Esophagus (tissue), 2 donors: Measurements from ENCODE around the gene ZNF493. TPM values are rescaled to one million over a fixed set of nuclear protein-coding genes. Genes with fewer than 3 reads are reported as not detected.

Experiments used
- H3K27ac ChIP-seq, 2 donors: one replicate each; pipeline ENCODE4 v1.5.1; 2013; ENCODE audit warnings: low read depth in 2 of 2, mild to moderate bottlenecking in 2 of 2, inconsistent platforms in 1 of 2, low read length in 1 of 2, moderate library complexity in 1 of 2
- H3K27me3 ChIP-seq, 2 donors: one replicate each; pipeline ENCODE4 v1.6.1; 2013; ENCODE audit warnings: low read length in 2 of 2, control low read depth in 1 of 2, mild to moderate bottlenecking in 1 of 2; ENCODE audit not compliant: insufficient read depth in 2 of 2, control insufficient read depth in 1 of 2
- H3K36me3 ChIP-seq, 2 donors: one replicate each; pipeline ENCODE4 v1.6.1; 2013; ENCODE audit warnings: low read length in 1 of 2; ENCODE audit not compliant: control insufficient read depth in 2 of 2, insufficient read depth in 2 of 2
- H3K4me1 ChIP-seq, 2 donors: one replicate each; pipeline ENCODE4 v1.6.1; 2013; ENCODE audit warnings: low read length in 1 of 2; ENCODE audit not compliant: control insufficient read depth in 2 of 2, insufficient read depth in 2 of 2
- H3K4me3 ChIP-seq, 2 donors: one replicate each; pipeline ENCODE4 v1.5.1; 2013; ENCODE audit warnings: low read length in 2 of 2, mild to moderate bottlenecking in 2 of 2, low read depth in 1 of 2, moderate library complexity in 1 of 2
- H3K9me3 ChIP-seq, 2 donors: one replicate each; pipeline ENCODE4 v1.6.1; 2013; ENCODE audit warnings: mild to moderate bottlenecking in 2 of 2, low read depth in 1 of 2, low read length in 1 of 2, moderate library complexity in 1 of 2; ENCODE audit not compliant: control insufficient read depth in 2 of 2, insufficient read depth in 1 of 2
- WGBS, 2 donors: extraction: QIAGEN DNeasy Blood & Tissue Kit; methylation state at CpG; one replicate each; pipeline ENCODE4 v1.1.7; 2013; 5-methylcytosine and 5-hydroxymethylcytosine counted together
- polyA plus RNA-seq, 2 donors: library from polyadenylated mRNA; stranded (reverse); fragments of 200-250 nt; gene quantifications; one replicate each; pipeline ENCODE4 v1.2.3, GENCODE V29; 2013
- donor health status: healthy with polysubstance abuse.
- donor health status: Bipolar disorder and iron deficiency.

The ZNF493 gene
- polyA plus RNA-seq, 2 donors: 2.2 to 5.8 TPM

DNA sequence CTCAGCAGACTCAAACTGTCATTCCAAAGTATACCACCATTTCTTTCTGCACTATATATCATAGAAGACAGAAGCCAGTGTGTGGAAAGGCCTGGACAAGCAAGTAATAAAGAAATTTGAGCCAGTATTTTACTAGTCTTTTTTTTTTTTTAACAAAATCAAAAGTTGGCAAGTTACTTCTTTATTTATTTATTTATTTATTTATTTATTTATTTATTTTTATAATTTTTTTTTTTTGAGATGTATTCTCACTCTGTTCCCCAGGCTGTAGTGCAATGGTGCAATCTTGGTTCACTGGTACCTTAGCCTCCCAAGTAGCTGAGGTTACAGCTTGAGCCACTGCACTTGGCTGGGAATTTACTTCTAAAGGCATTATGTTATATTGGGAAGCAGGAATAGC is 25.3 kb downstream of the ZNF493 start:
- Histone ChIP-seq H3K4me3 (no peak overlapping the region), H3K36me3 (peaks cover 1 to 3% of the 10 kb centered on the region in 2 donors)

DNA sequence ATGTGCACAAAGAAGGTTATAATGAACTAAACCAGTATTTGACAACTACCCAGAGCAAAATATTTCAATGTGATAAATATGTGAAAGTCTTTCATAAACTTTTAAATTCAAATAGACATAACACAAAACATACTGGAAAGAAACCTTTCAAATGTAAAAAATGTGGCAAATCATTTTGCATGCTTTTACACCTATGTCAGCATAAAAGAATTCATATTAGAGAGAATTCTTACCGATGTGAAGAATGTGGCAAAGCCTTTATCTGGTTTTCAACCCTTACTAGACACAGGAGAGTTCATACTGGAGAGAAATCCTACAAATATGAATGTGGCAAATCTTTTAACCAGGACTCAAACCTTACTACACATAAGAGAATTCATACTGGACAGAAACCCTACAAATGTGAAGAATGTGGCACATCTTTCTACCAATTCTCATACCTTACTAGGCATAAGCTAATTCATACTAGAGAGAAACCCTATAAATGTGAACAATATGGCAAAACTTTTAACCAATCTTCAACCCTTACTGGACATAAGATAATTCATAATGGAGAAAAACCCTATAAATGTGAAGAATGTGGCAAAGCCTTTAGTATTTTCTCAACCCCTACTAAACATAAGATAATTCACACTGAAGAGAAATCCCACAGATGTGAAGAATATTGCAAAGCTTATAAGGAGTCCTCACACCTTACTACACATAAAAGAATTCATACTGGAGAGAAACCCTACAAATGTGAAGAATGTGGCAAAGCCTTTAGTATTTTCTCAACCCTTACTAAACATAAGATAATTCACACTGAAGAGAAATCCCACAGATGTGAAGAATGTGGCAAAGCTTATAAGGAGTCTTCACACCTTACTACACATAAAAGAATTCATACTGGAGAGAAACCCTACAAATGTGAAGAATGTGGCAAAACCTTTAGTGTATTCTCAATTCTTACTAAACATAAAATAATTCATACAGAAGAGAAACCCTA is 26.4 kb downstream of the ZNF493 start:
- WGBS, 2 donors: 97 to 100% methylated on average over 1 of the region's 1 CpG
- Histone ChIP-seq H3K27ac (no peak overlapping the region), H3K9me3 (peaks cover 6 to 14% of the 10 kb centered on the region in 2 donors)

More for the DNA sequence above, 25.3 kb downstream of the ZNF493 start:
- H3K27ac ChIP-seq: no peak overlapping the region
- H3K27me3 ChIP-seq: no peaks in the 10 kb centered on the region
- H3K9me3 ChIP-seq: peaks cover 6 to 13% of the 10 kb centered on the region in 2 donors
- no peaks in the 10 kb centered on the region for H3K4me1 ChIP-seq

GRCh38 chr19:21430675-21431074 is 33.7 kb downstream of the ZNF493 start:
- H3K4me1 ChIP-seq: no peaks in the 10 kb centered on the region
- 61 to 86% methylated on average over 5 of the region's 5 CpGs for WGBS, 2 donors
- H3K27ac ChIP-seq: no peak overlapping the region
- no peaks in the 10 kb centered on the region for H3K27me3 ChIP-seq
- peaks cover 3% of the 10 kb centered on the region in 2 donors for H3K9me3 ChIP-seq
- no peak overlapping the region for H3K4me3 ChIP-seq
- H3K36me3 ChIP-seq: no peaks in the 10 kb centered on the region

More for the DNA sequence above, 26.4 kb downstream of the ZNF493 start:
- Histone ChIP-seq H3K27me3 (no peaks in the 10 kb centered on the region), H3K4me1 (no peaks in the 10 kb centered on the region), H3K36me3 (peaks cover 0 to 3% of the 10 kb centered on the region in 2 donors), H3K4me3 (no peak overlapping the region)

DNA sequence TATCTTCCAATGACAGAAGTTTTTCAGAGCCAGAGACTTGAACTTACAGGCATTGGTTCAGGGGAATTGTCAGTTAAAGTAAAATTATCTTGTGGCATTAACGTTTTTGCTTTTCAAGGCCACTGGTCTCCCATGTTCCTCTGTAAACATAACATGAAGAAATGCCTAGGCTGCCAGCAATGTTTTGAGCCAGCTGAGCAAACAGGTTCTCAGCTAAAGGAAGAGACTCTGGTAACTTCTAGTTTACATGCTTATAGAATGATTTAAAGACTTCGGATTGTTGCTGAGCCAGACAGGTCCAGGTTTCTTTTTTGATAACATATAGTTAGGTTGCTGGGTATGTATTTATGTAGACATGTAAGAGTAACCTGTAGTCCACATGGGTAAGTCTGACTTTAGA is 35.7 kb downstream of the ZNF493 start:
- H3K4me1 ChIP-seq: no peaks in the 10 kb centered on the region
- peaks cover 5 to 7% of the 10 kb centered on the region in 2 donors for H3K9me3 ChIP-seq
- no peaks in the 10 kb centered on the region for H3K27me3 ChIP-seq
- H3K4me3 ChIP-seq: no peak overlapping the region
- no peaks in the 10 kb centered on the region for H3K36me3 ChIP-seq
- no peak overlapping the region for H3K27ac ChIP-seq
- 62 to 76% methylated on average over 2 of the region's 2 CpGs for WGBS, 2 donors

DNA sequence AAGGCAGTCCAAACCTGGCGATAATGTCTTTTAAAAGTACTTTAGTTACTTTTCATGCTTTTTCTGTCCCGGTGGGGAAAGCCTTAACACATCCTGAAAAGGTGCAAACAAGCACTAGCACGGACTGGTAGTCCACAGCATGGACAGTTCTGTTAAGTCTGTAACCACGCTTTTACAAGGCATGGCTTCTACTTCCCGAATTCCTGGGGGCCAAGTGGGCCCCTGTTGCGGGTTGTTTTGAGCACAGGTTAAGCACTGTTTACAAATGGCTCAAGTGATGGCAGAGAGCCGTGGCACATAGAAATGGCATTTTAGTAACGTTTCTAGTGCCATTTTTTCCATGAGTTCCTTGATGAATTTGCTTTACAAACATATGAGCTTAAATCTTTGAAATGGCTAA is 37.6 kb downstream of the ZNF493 start:
- WGBS, 2 donors: 74 to 86% methylated on average over 8 of the region's 8 CpGs
- Histone ChIP-seq H3K27me3 (no peaks in the 10 kb centered on the region), H3K4me1 (no peaks in the 10 kb centered on the region), H3K4me3 (no peak overlapping the region), H3K36me3 (no peaks in the 10 kb centered on the region), H3K9me3 (peaks cover 5 to 9% of the 10 kb centered on the region in 2 donors), H3K27ac (no peak overlapping the region)

DNA sequence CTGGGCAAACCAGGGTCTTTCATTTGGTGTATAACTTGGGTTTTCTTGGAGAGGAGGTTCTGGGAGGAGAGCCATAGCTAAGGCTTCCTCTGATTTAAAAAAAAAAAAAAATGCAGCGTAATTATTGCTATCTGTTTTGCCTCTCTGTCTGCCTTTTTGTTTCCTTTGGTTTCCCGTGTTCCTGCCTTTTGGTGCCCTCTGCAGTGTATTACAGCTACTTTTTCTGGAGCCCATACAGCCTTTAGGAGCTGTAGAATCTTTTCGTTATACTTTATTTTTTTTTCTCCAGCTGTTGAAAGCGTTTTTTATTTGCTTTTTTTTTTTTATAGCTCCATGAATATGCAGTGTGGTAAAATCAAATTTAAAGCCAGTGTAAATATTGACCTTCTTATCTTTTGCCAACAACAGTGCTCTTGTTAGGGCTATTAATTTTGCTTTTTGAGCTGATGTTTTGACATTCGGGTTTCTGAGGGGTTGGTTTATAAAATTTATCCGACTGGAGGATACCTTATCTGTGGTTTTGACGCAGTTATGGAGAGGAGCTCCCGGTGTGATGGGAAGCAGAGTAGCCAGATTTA is 38.1 kb downstream of the ZNF493 start:
- no peak overlapping the region for H3K27ac ChIP-seq
- WGBS, 2 donors: 66 to 78% methylated on average over 8 of the region's 8 CpGs
- H3K4me1 ChIP-seq: no peaks in the 10 kb centered on the region
- no peaks in the 10 kb centered on the region for H3K27me3 ChIP-seq
- H3K9me3 ChIP-seq: peaks cover 5 to 13% of the 10 kb centered on the region in 2 donors
- H3K4me3 ChIP-seq: no peak overlapping the region
- no peaks in the 10 kb centered on the region for H3K36me3 ChIP-seq

GRCh38 chr19:21439201-21439751 is 42.3 kb downstream of the ZNF493 start:
- Histone ChIP-seq H3K27ac (no peak overlapping the region), H3K4me3 (no peak overlapping the region), H3K27me3 (no peaks in the 10 kb centered on the region), H3K4me1 (no peaks in the 10 kb centered on the region), H3K36me3 (no peaks in the 10 kb centered on the region), H3K9me3 (peaks cover 2 to 16% of the 10 kb centered on the region in 2 donors)
- WGBS, 2 donors: 43 to 63% methylated on average over 4 of the region's 4 CpGs

- no peaks in the 10 kb centered on the region for H3K27me3 ChIP-seq
- H3K27ac ChIP-seq: peak overlapping the region in 1 of 2 donors; percentile 8
- no peaks in the 10 kb centered on the region for H3K4me1 ChIP-seq
- 87 to 91% methylated on average over 16 of the region's 16 CpGs for WGBS, 2 donors
- H3K36me3 ChIP-seq: no peaks in the 10 kb centered on the region
- H3K4me3 ChIP-seq: no peak overlapping the region
- H3K9me3 ChIP-seq: peaks cover 2 to 16% of the 10 kb centered on the region in 2 donors
Observed at GRCh38 chr19:21440321-21440720, 43.4 kb downstream of the ZNF493 start.

DNA sequence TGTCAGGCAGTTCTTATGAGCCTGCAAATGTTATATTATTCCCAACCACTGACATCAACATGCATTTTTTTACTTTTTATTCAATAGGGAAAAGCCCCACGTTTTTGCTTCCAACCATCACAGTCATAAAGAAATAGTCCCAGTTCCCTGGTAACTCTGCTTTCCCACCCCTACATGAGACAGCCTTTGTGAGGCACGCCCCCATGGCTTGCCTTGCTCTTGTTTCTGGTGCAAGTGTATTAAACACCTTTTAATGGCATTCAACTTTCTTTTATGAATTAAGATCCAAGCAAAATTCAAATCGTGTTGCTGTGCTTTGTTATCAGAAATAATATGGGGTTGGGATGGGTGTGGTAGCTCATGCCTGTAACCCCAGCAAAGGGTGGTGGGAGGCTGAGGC is 54.3 kb downstream of the ZNF493 start:
- Histone ChIP-seq H3K36me3 (no peaks in the 10 kb centered on the region), H3K27me3 (no peaks in the 10 kb centered on the region), H3K9me3 (peaks cover 0 to 8% of the 10 kb centered on the region in 2 donors), H3K27ac (no peak overlapping the region), H3K4me1 (no peaks in the 10 kb centered on the region), H3K4me3 (no peak overlapping the region)
- WGBS, 2 donors: 72 to 83% methylated on average over 3 of the region's 3 CpGs
